Left ventricle myocardium inferior (tissue), 1 donor: Measurements from ENCODE around the gene CKLF. TPM values are rescaled to one million over a fixed set of nuclear protein-coding genes. Genes with fewer than 3 reads are reported as not detected.
A peak's percentile ranks its signal among the peaks of the same experiment; 100 is the strongest.

Experiments used
- DNase-seq: peaks from one replicate; pipeline ENCODE4 v3.0.0-alpha.2; 2020
- H3K27ac ChIP-seq: fragments of 200-600 bp; replicated peaks from 2 replicates; pipeline ENCODE4 v1.8.0; 2021
- H3K27me3 ChIP-seq: fragments of 200-600 bp; 2 replicates; pipeline ENCODE4 v1.8.0; 2021; ENCODE audit warnings: low read depth
- H3K36me3 ChIP-seq: fragments of 200-600 bp; 2 replicates; pipeline ENCODE4 v1.8.0; 2021
- H3K4me1 ChIP-seq: fragments of 200-600 bp; 2 replicates; pipeline ENCODE4 v1.8.0; 2021
- H3K4me3 ChIP-seq: fragments of 200-600 bp; 2 replicates; pipeline ENCODE4 v1.8.0; 2021; ENCODE audit warnings: mild to moderate bottlenecking, moderate library complexity
- H3K9me3 ChIP-seq: fragments of 200-600 bp; replicated peaks from 2 replicates; pipeline ENCODE4 v1.8.0; 2021
- CTCF ChIP-seq: fragments of 200-600 bp; IDR thresholded peaks from 2 replicates; pipeline ENCODE4 v1.8.0; 2021; ENCODE audit warnings: antibody characterized with exemption, mild to moderate bottlenecking, borderline replicate concordance
- intact Hi-C: fragments of 100-400 bp; cut with micrococcal nuclease; formaldehyde crosslinking; loops from one replicate; pipeline ENCODE4 v1.11.0; 2022
- total RNA-seq: library from RNA; stranded (reverse); fragmentation: NEBNext Ultra II Directional; extraction: Animal tissue kit (Norgen Biotek cat#: 25700); gene quantifications from one replicate; pipeline ENCODE4 v1.2.1, GENCODE V29; 2021
- donor health status: DM: no; HTN: yes; CAD: no; lungs with severe emphysema.

The CKLF gene
- total RNA-seq, 1 donor from 2014 or later, result 7.8 TPM

GRCh38 chr16:66554495-66554894 is 2.1 kb downstream of the CKLF start:
- Histone ChIP-seq H3K27me3 (no peaks in the 10 kb centered on the region), H3K4me3 (no peak overlapping the region), H3K4me1 (peaks cover 50% of the 10 kb centered on the region), H3K27ac (no peak overlapping the region), H3K36me3 (peaks cover 7% of the 10 kb centered on the region), H3K9me3 (no peaks in the 10 kb centered on the region)
- TF ChIP-seq CTCF, result no peak
- intact Hi-C loops, result loop anchor here (10.0 kb wide), 1 partner anchor 50 kb away; the partner anchor contains the start of gene CMTM3
- DNase-seq, result no peak

GRCh38 chr16:66560107-66560506 is 7.7 kb downstream of the CKLF start:
- Histone ChIP-seq H3K36me3 (peaks cover 16% of the 10 kb centered on the region), H3K4me1 (peaks cover 5% of the 10 kb centered on the region), H3K4me3 (no peak overlapping the region), H3K27me3 (no peaks in the 10 kb centered on the region), H3K9me3 (no peaks in the 10 kb centered on the region), H3K27ac (no peak overlapping the region)
- no peak for TF ChIP-seq CTCF
- intact Hi-C loops, result no loop called here
- DNase-seq, result no peak

GRCh38 chr16:66561381-66562080 is 9.2 kb downstream of the CKLF start:
- intact Hi-C loops, result no loop called here
- DNase-seq, result no peak
- no peak for TF ChIP-seq CTCF
- Histone ChIP-seq H3K27ac (no peak overlapping the region), H3K27me3 (no peaks in the 10 kb centered on the region), H3K4me1 (peaks cover under 1% of the 10 kb centered on the region), H3K36me3 (peaks cover 23% of the 10 kb centered on the region), H3K9me3 (no peaks in the 10 kb centered on the region), H3K4me3 (no peak overlapping the region)

GRCh38 chr16:66562409-66562808 is 10.0 kb downstream of the CKLF start:
- H3K27ac ChIP-seq, result no peak overlapping the region
- TF ChIP-seq CTCF, result peak; percentile 28
- DNase-seq, result no peak
- H3K4me1 ChIP-seq, result no peaks in the 10 kb centered on the region
- no peaks in the 10 kb centered on the region for H3K9me3 ChIP-seq
- intact Hi-C loops, result no loop called here
- no peak overlapping the region for H3K4me3 ChIP-seq
- H3K27me3 ChIP-seq, result no peaks in the 10 kb centered on the region
- H3K36me3 ChIP-seq, result peaks cover 30% of the 10 kb centered on the region

GRCh38 chr16:66562986-66563385 is 10.6 kb downstream of the CKLF start:
- no peak for DNase-seq
- Histone ChIP-seq H3K27ac (no peak overlapping the region), H3K27me3 (no peaks in the 10 kb centered on the region), H3K9me3 (no peaks in the 10 kb centered on the region), H3K36me3 (peaks cover 31% of the 10 kb centered on the region), H3K4me1 (no peaks in the 10 kb centered on the region), H3K4me3 (no peak overlapping the region)
- no peak for TF ChIP-seq CTCF
- intact Hi-C loops, result no loop called here
